GM12801 (cell line): ENCODE measurements around the gene BMP8B.

Experiments used
- CTCF ChIP-seq: IDR thresholded peaks from one replicate; pipeline ENCODE4 v1.5.1; 2011; ENCODE audit warnings: control low read depth; ENCODE audit not compliant: insufficient read length; ENCODE audit errors: extremely low read depth

The BMP8B gene

GRCh38 chr1:39729030-39729429 is 59.6 kb downstream of the BMP8B start:
- TF ChIP-seq CTCF: no peak

- TF ChIP-seq CTCF: no peak
Measured at GRCh38 chr1:39727932-39728317, 60.7 kb downstream of the BMP8B start.

GRCh38 chr1:39727221-39727931 is 61.3 kb downstream of the BMP8B start:
- TF ChIP-seq CTCF: no peak

- TF ChIP-seq CTCF: no peak
Measured at GRCh38 chr1:39726600-39726999, 62.1 kb downstream of the BMP8B start.

GRCh38 chr1:39722495-39722894 is 66.2 kb downstream of the BMP8B start:
- no peak for TF ChIP-seq CTCF

GRCh38 chr1:39721664-39722063 is 67.0 kb downstream of the BMP8B start:
- TF ChIP-seq CTCF: no peak

GRCh38 chr1:39720094-39720999 is 68.3 kb downstream of the BMP8B start:
- no peak for TF ChIP-seq CTCF
